HEK293 (cell line): Measurements from ENCODE around the gene S100A16.

Experiments used
- EGR2 ChIP-seq: fragments of 450-650 bp; formaldehyde crosslinking; IDR thresholded peaks from 2 replicates; pipeline ENCODE4 v1.5.1; 2016; ENCODE audit warnings: low read depth, missing biosample characterization, missing genetic modification characterization
- GFI1B ChIP-seq: fragments of 450-650 bp; formaldehyde crosslinking; IDR thresholded peaks from 2 replicates; pipeline ENCODE4 v1.5.1; 2016; ENCODE audit warnings: missing biosample characterization, missing genetic modification characterization
- GLI2 ChIP-seq: fragments of 450-650 bp; formaldehyde crosslinking; IDR thresholded peaks from 2 replicates; pipeline ENCODE4; 2017; ENCODE audit warnings: missing biosample characterization, missing genetic modification characterization, low read depth, borderline replicate concordance
- IKZF3 ChIP-seq: fragments of 450-650 bp; IDR thresholded peaks from 2 replicates; pipeline ENCODE4 v1.5.0; 2018; ENCODE audit warnings: missing biosample characterization, mild to moderate bottlenecking, missing genetic modification characterization, moderate library complexity
- KLF1 ChIP-seq: fragments of 450-650 bp; formaldehyde crosslinking; IDR thresholded peaks from 2 replicates; pipeline ENCODE4 v1.5.1; 2016; ENCODE audit warnings: missing biosample characterization, missing genetic modification characterization
- PBX3 ChIP-seq: sonication (generic); formaldehyde crosslinking; IDR thresholded peaks from 2 replicates; pipeline ENCODE4 v1.8.1; 2022; ENCODE audit warnings: mild to moderate bottlenecking, moderate library complexity, missing genetic modification reagents
- PRDM1 ChIP-seq: fragments of 450-650 bp; formaldehyde crosslinking; IDR thresholded peaks from 2 replicates; pipeline ENCODE4; 2016; ENCODE audit warnings: missing biosample characterization, missing genetic modification characterization
- PRDM4 ChIP-seq: fragments of 450-650 bp; formaldehyde crosslinking; IDR thresholded peaks from 2 replicates; pipeline ENCODE4 v1.5.1; 2017; ENCODE audit warnings: missing biosample characterization, missing genetic modification characterization
- SETDB1 ChIP-seq: IDR thresholded peaks from one replicate; pipeline ENCODE4 v1.6.1; 2017; ENCODE audit warnings: mild to moderate bottlenecking, low read length, moderate library complexity, mixed read lengths; ENCODE audit not compliant: insufficient read length
- SP2 ChIP-seq: fragments of 450-650 bp; formaldehyde crosslinking; IDR thresholded peaks from 2 replicates; pipeline ENCODE4 v1.5.1; 2016; ENCODE audit warnings: missing biosample characterization, missing genetic modification characterization
- TCF7L2 ChIP-seq: IDR thresholded peaks from 2 replicates; pipeline ENCODE4 v1.6.1; 2011; ENCODE audit warnings: low read depth, mild to moderate bottlenecking, inconsistent platforms, low read length, moderate library complexity, borderline replicate concordance
- YY1 ChIP-seq: fragments of 450-650 bp; formaldehyde crosslinking; IDR thresholded peaks from 2 replicates; pipeline ENCODE4 v1.5.1; 2018; ENCODE audit warnings: missing biosample characterization, missing genetic modification characterization
- ZBTB48 ChIP-seq: fragments of 450-650 bp; formaldehyde crosslinking; IDR thresholded peaks from 2 replicates; pipeline ENCODE4 v1.5.1; 2016; ENCODE audit warnings: missing biosample characterization, missing genetic modification characterization
- ZBTB49 ChIP-seq: fragments of 450-650 bp; formaldehyde crosslinking; IDR thresholded peaks from 2 replicates; pipeline ENCODE4 v1.5.1; 2016; ENCODE audit warnings: missing biosample characterization, missing genetic modification characterization, low read depth
- ZNF146 ChIP-seq: fragments of 450-650 bp; formaldehyde crosslinking; IDR thresholded peaks from 2 replicates; pipeline ENCODE4 v1.5.1; 2016; ENCODE audit warnings: missing biosample characterization, missing genetic modification characterization
- ZNF280D ChIP-seq: fragments of 450-650 bp; formaldehyde crosslinking; IDR thresholded peaks from 2 replicates; pipeline ENCODE4 v1.5.1; 2016; ENCODE audit warnings: missing biosample characterization, missing genetic modification characterization
- ZNF311 ChIP-seq: fragments of 450-650 bp; formaldehyde crosslinking; IDR thresholded peaks from 2 replicates; pipeline ENCODE4 v1.5.1; 2017; ENCODE audit warnings: missing biosample characterization, missing genetic modification characterization, borderline replicate concordance
- ZNF324 ChIP-seq: fragments of 450-650 bp; formaldehyde crosslinking; IDR thresholded peaks from 2 replicates; pipeline ENCODE4 v1.5.1; 2016; ENCODE audit warnings: missing biosample characterization, missing genetic modification characterization
- ZNF362 ChIP-seq: fragments of 450-650 bp; formaldehyde crosslinking; IDR thresholded peaks from 2 replicates; pipeline ENCODE4 v1.5.1; 2016; ENCODE audit warnings: missing biosample characterization, missing genetic modification characterization
- ZNF426 ChIP-seq: fragments of 450-650 bp; formaldehyde crosslinking; IDR thresholded peaks from 2 replicates; pipeline ENCODE4 v1.5.1; 2017; ENCODE audit warnings: missing biosample characterization, missing genetic modification characterization, mild to moderate bottlenecking, inconsistent platforms, moderate library complexity
- ZNF501 ChIP-seq: fragments of 450-650 bp; formaldehyde crosslinking; IDR thresholded peaks from 2 replicates; pipeline ENCODE4 v1.5.1; 2016; ENCODE audit warnings: missing biosample characterization, missing genetic modification characterization
- ZNF560 ChIP-seq: fragments of 450-650 bp; formaldehyde crosslinking; IDR thresholded peaks from 2 replicates; pipeline ENCODE4 v1.5.1; 2017; ENCODE audit warnings: missing biosample characterization, missing genetic modification characterization, borderline replicate concordance
- ZNF626 ChIP-seq: fragments of 450-650 bp; sonication (Bioruptor Pico); formaldehyde crosslinking; IDR thresholded peaks from 2 replicates; pipeline ENCODE4 v1.5.1; 2018; ENCODE audit warnings: missing biosample characterization, missing genetic modification characterization, inconsistent platforms
- ZNF639 ChIP-seq: fragments of 450-650 bp; formaldehyde crosslinking; IDR thresholded peaks from 2 replicates; pipeline ENCODE4 v1.5.1; 2016; ENCODE audit warnings: missing biosample characterization, missing genetic modification characterization
- ZNF645 ChIP-seq: fragments of 450-650 bp; formaldehyde crosslinking; IDR thresholded peaks from 2 replicates; pipeline ENCODE4; 2016; ENCODE audit warnings: missing biosample characterization, missing genetic modification characterization
- ZNF658 ChIP-seq: fragments of 450-650 bp; formaldehyde crosslinking; IDR thresholded peaks from 2 replicates; pipeline ENCODE4; 2016; ENCODE audit warnings: missing biosample characterization, missing genetic modification characterization
- ZNF747 ChIP-seq: fragments of 450-650 bp; formaldehyde crosslinking; IDR thresholded peaks from 2 replicates; pipeline ENCODE4 v1.5.1; 2016; ENCODE audit warnings: missing biosample characterization, missing genetic modification characterization

S100A16 gene

GRCh38 chr1:153567621-153568366 lies 45.1 kb downstream of the S100A16 start (continued):
- TF ChIP-seq PRDM4 (tag by site-specific recombination), result no peak
- TF ChIP-seq GFI1B (tag by site-specific recombination), result no peak
- no peak for TF ChIP-seq ZNF747 (tag by site-specific recombination)
- no peak for TF ChIP-seq ZNF626
- TF ChIP-seq ZNF501 (tag by site-specific recombination), result no peak
- TF ChIP-seq YY1 (tag by site-specific recombination), result no peak
- no peak for TF ChIP-seq ZNF146 (tag by site-specific recombination)
- no peak for TF ChIP-seq PBX3 (CRISPR knock-in tag)
- peak; percentile 62 for TF ChIP-seq EGR2 (tag by site-specific recombination)
- TF ChIP-seq ZNF645 (tag by site-specific recombination), result no peak
- no peak for TF ChIP-seq ZNF362
- TF ChIP-seq IKZF3, result no peak
- no peak for TF ChIP-seq ZNF639 (tag by site-specific recombination)
- TF ChIP-seq SP2 (tag by site-specific recombination), result no peak
- no peak for TF ChIP-seq KLF1 (tag by site-specific recombination)
- TF ChIP-seq ZBTB49 (tag by site-specific recombination), result no peak
- TF ChIP-seq ZNF311, result no peak
- no peak for TF ChIP-seq GLI2 (tag by site-specific recombination)
- no peak for TF ChIP-seq TCF7L2
- no peak for TF ChIP-seq ZNF324 (tag by site-specific recombination)
- no peak for TF ChIP-seq ZNF658
- no peak for TF ChIP-seq ZNF560 (tag by site-specific recombination)
- TF ChIP-seq ZNF426 (tag by site-specific recombination), result no peak
- TF ChIP-seq PRDM1 (tag by site-specific recombination), result no peak
- no peak for TF ChIP-seq ZNF280D (tag by site-specific recombination)
- TF ChIP-seq SETDB1, result no peak
- no peak for TF ChIP-seq ZBTB48 (tag by site-specific recombination)
